Osteoblast (primary cell): ENCODE results near the gene CIB2. TPM values are rescaled to one million over a fixed set of nuclear protein-coding genes. Genes with fewer than 3 reads are reported as not detected.
A peak's percentile ranks its signal among the peaks of the same experiment; 100 is the strongest.

Source experiments
- DNase-seq: peaks from one replicate; pipeline ENCODE4 v3.0.0; 2011; ENCODE audit warnings: low spot score, mixed read lengths; ENCODE audit not compliant: insufficient read length; ENCODE audit errors: missing footprints
- H2AFZ ChIP-seq: 2 replicates; pipeline ENCODE4 v1.6.0; 2011; ENCODE audit warnings: mild to moderate bottlenecking, low read length
- H3K27ac ChIP-seq: 2 replicates; pipeline ENCODE4 v1.5.1; 2011; ENCODE audit warnings: mild to moderate bottlenecking, low read depth, low read length, moderate library complexity
- H3K27me3 ChIP-seq: 2 replicates; pipeline ENCODE4 v1.6.0; 2012; ENCODE audit warnings: mild to moderate bottlenecking, control low read depth, inconsistent platforms, low read length, moderate library complexity; ENCODE audit not compliant: insufficient read depth
- H3K36me3 ChIP-seq: 2 replicates; pipeline ENCODE4 v1.5.1; 2011; ENCODE audit warnings: mild to moderate bottlenecking, low read length, control low read depth, moderate library complexity; ENCODE audit not compliant: insufficient read depth
- H3K4me1 ChIP-seq: 2 replicates; pipeline ENCODE4 v1.5.1; 2011; ENCODE audit warnings: mild to moderate bottlenecking, low read length, control low read depth, moderate library complexity; ENCODE audit not compliant: insufficient read depth
- H3K4me2 ChIP-seq: 2 replicates; pipeline ENCODE4 v1.6.0; 2011; ENCODE audit warnings: mild to moderate bottlenecking, low read length; ENCODE audit not compliant: insufficient read depth
- H3K4me3 ChIP-seq: fragments of 200-600 bp; sonication (generic); 3 replicates; pipeline ENCODE4 v1.5.1; 2012; ENCODE audit warnings: mild to moderate bottlenecking, low read length, inconsistent platforms; ENCODE audit not compliant: insufficient read depth
- H3K79me2 ChIP-seq: 2 replicates; pipeline ENCODE4 v1.6.0; 2012; ENCODE audit warnings: mild to moderate bottlenecking, low read length, control low read depth, inconsistent platforms; ENCODE audit not compliant: insufficient read depth
- H3K9me3 ChIP-seq: 2 replicates; pipeline ENCODE4 v1.5.1; 2011; ENCODE audit warnings: low read depth, low read length, control low read depth
- H4K20me1 ChIP-seq: 2 replicates; pipeline ENCODE4 v1.6.0; 2012; ENCODE audit warnings: mild to moderate bottlenecking, low read length, control low read depth; ENCODE audit not compliant: insufficient read depth
- CTCF ChIP-seq: IDR thresholded peaks from 2 replicates; pipeline ENCODE4 v1.5.1; 2011; ENCODE audit warnings: mild to moderate bottlenecking, low read depth, low read length, moderate library complexity; ENCODE audit errors: extremely low read depth
- total RNA-seq: library from RNA; depleted of rRNA; stranded (reverse); fragments of >200 nt; gene quantifications from 2 replicates; pipeline ENCODE4 v1.2.3, GENCODE V29; 2012

The CIB2 gene
- total RNA-seq, 1 donor = 2.2 TPM

- Histone ChIP-seq H3K4me3 (no peak overlapping the region), H3K4me2 (no peak overlapping the region), H3K4me1 (peaks cover 11% of the 10 kb centered on the region), H3K27ac (no peak overlapping the region), H3K27me3 (peaks cover 6% of the 10 kb centered on the region), H2AFZ (no peak overlapping the region), H4K20me1 (no peaks in the 10 kb centered on the region), H3K9me3 (no peaks in the 10 kb centered on the region), H3K79me2 (no peaks in the 10 kb centered on the region), H3K36me3 (no peaks in the 10 kb centered on the region)
- no peak for TF ChIP-seq CTCF
- no peak for DNase-seq
Observed at GRCh38 chr15:78097667-78098066, 33.6 kb downstream of the CIB2 start.

GRCh38 chr15:78093242-78094020 is 37.8 kb downstream of the CIB2 start:
- Histone ChIP-seq H2AFZ (no peak overlapping the region), H3K4me2 (peak overlapping the region; percentile 14)

GRCh38 chr15:78092261-78093041 is 38.8 kb downstream of the CIB2 start, which contains the start of gene SH2D7:
Gene SH2D7 (plus strand): TSS chr15:78092561. CDS start chr15:78092585, 24 bp downstream.
- Histone ChIP-seq H3K4me2 (peak within 1 kb of the TSS; percentile 14), H2AFZ (no peak within 1 kb of the TSS), H3K27ac (no peak within 1 kb of the TSS), H3K4me1 (peaks cover 11% of the 10 kb centered on the region), H3K4me3 (no peak within 1 kb of the TSS), H3K27me3 (peaks cover 12% of the 10 kb centered on the region), H3K36me3 (no peaks in the 10 kb centered on the region), H3K9me3 (no peaks in the 10 kb centered on the region), H4K20me1 (no peaks in the 10 kb centered on the region), H3K79me2 (no peaks in the 10 kb centered on the region)
- TF ChIP-seq CTCF = no peak
- no peak for DNase-seq

More at GRCh38 chr15:78093242-78094020, 37.8 kb downstream of the CIB2 start:
- H3K27me3 ChIP-seq = peaks cover 12% of the 10 kb centered on the region
- no peaks in the 10 kb centered on the region for H4K20me1 ChIP-seq
- H3K4me3 ChIP-seq = no peak overlapping the region
- peaks cover 11% of the 10 kb centered on the region for H3K4me1 ChIP-seq
- TF ChIP-seq CTCF = no peak
- no peaks in the 10 kb centered on the region for H3K9me3 ChIP-seq
- no peaks in the 10 kb centered on the region for H3K79me2 ChIP-seq
- DNase-seq = peak; percentile 91
- H3K27ac ChIP-seq = no peak overlapping the region
- no peaks in the 10 kb centered on the region for H3K36me3 ChIP-seq

GRCh38 chr15:78090422-78091063 is 40.7 kb downstream of the CIB2 start:
- DNase-seq = no peak

More at GRCh38 chr15:78090422-78091063, 40.7 kb downstream of the CIB2 start:
- peaks cover 14% of the 10 kb centered on the region for H3K4me1 ChIP-seq
- H3K27ac ChIP-seq = no peak overlapping the region
- no peak overlapping the region for H3K4me2 ChIP-seq
- no peaks in the 10 kb centered on the region for H3K9me3 ChIP-seq
- peaks cover 12% of the 10 kb centered on the region for H3K27me3 ChIP-seq
- H3K36me3 ChIP-seq = no peaks in the 10 kb centered on the region
- no peak overlapping the region for H2AFZ ChIP-seq
- H3K4me3 ChIP-seq = no peak overlapping the region
- no peaks in the 10 kb centered on the region for H4K20me1 ChIP-seq
- H3K79me2 ChIP-seq = no peaks in the 10 kb centered on the region
- no peak for TF ChIP-seq CTCF
